ENCODE results near the gene NMBR.

- TF ChIP-seq, protein P1, sequence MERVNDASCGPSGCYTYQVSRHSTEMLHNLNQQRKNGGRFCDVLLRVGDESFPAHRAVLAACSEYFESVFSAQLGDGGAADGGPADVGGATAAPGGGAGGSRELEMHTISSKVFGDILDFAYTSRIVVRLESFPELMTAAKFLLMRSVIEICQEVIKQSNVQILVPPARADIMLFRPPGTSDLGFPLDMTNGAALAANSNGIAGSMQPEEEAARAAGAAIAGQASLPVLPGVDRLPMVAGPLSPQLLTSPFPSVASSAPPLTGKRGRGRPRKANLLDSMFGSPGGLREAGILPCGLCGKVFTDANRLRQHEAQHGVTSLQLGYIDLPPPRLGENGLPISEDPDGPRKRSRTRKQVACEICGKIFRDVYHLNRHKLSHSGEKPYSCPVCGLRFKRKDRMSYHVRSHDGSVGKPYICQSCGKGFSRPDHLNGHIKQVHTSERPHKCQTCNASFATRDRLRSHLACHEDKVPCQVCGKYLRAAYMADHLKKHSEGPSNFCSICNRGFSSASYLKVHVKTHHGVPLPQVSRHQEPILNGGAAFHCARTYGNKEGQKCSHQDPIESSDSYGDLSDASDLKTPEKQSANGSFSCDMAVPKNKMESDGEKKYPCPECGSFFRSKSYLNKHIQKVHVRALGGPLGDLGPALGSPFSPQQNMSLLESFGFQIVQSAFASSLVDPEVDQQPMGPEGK (CRISPR knock-in tag; IDR thresholded peaks at IDR 0.05; ENCODE audit: borderline replicate concordance): no peak
- TF ChIP-seq PPARA (CRISPR knock-in tag; IDR thresholded peaks at IDR 0.05; ENCODE audit: borderline replicate concordance): no peak
- no peak for TF ChIP-seq CSDC2 (CRISPR knock-in tag; IDR thresholded peaks at IDR 0.05)
- TF ChIP-seq CSRNP3 (CRISPR knock-in tag; IDR thresholded peaks at IDR 0.05): no peak
- TF ChIP-seq, protein P2, sequence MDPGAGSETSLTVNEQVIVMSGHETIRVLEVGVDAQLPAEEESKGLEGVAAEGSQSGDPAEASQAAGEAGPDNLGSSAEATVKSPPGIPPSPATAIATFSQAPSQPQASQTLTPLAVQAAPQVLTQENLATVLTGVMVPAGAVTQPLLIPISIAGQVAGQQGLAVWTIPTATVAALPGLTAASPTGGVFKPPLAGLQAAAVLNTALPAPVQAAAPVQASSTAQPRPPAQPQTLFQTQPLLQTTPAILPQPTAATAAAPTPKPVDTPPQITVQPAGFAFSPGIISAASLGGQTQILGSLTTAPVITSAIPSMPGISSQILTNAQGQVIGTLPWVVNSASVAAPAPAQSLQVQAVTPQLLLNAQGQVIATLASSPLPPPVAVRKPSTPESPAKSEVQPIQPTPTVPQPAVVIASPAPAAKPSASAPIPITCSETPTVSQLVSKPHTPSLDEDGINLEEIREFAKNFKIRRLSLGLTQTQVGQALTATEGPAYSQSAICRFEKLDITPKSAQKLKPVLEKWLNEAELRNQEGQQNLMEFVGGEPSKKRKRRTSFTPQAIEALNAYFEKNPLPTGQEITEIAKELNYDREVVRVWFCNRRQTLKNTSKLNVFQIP (CRISPR knock-in tag; IDR thresholded peaks at IDR 0.05; ENCODE audit: borderline replicate concordance, low read depth): no peak
- TF ChIP-seq ZC3H10 (CRISPR knock-in tag; IDR thresholded peaks at IDR 0.05): no peak
- no peak for TF ChIP-seq ESRRG (CRISPR knock-in tag; IDR thresholded peaks at IDR 0.05)
These were observed 118.4 kb downstream of the NMBR start for GRCh38 chr6:142028527-142028926.
